Activated CD4-positive, alpha-beta T cell treated with anti-CD3 and anti-CD28 coated beads for 24 hours (primary cell): ENCODE measurements around the gene EPS8.

Source experiments
- DNase-seq, 2 donors: peaks; one replicate each; pipeline ENCODE4 v3.0.0-alpha.2; 2020; ENCODE audit warnings: low read depth in 2 of 2

EPS8 gene

GRCh38 chr12:15719230-15719629, 70.0 kb downstream of the EPS8 start:
- DNase-seq: no peak

GRCh38 chr12:15717940-15718567, 71.1 kb downstream of the EPS8 start:
- no peak for DNase-seq

GRCh38 chr12:15716581-15716980, 72.6 kb downstream of the EPS8 start:
- DNase-seq: no peak

- DNase-seq: no peak
Observed at GRCh38 chr12:15714256-15714655, 74.9 kb downstream of the EPS8 start.

- no peak for DNase-seq
Observed at GRCh38 chr12:15712823-15713660, 76.1 kb downstream of the EPS8 start.

- no peak for DNase-seq
Observed at GRCh38 chr12:15712160-15712559, 77.0 kb downstream of the EPS8 start.

- DNase-seq: no peak
Observed at GRCh38 chr12:15710860-15711510, 78.2 kb downstream of the EPS8 start.

GRCh38 chr12:15709551-15709950, 79.6 kb downstream of the EPS8 start:
- no peak for DNase-seq

- no peak for DNase-seq
Observed at GRCh38 chr12:15708396-15709076, 80.7 kb downstream of the EPS8 start.

- no peak for DNase-seq
Observed at GRCh38 chr12:15707516-15708199, 81.5 kb downstream of the EPS8 start.

GRCh38 chr12:15706010-15706676, 83.0 kb downstream of the EPS8 start:
- no peak for DNase-seq

GRCh38 chr12:15705606-15706005, 83.6 kb downstream of the EPS8 start:
- no peak for DNase-seq

GRCh38 chr12:15702276-15702675, 86.9 kb downstream of the EPS8 start:
- no peak for DNase-seq

GRCh38 chr12:15701631-15702156, 87.5 kb downstream of the EPS8 start:
- no peak for DNase-seq

GRCh38 chr12:15701206-15701605, 88.0 kb downstream of the EPS8 start:
- DNase-seq: no peak

- no peak for DNase-seq
Observed at GRCh38 chr12:15700595-15700994, 88.6 kb downstream of the EPS8 start.

- DNase-seq: no peak
Observed at GRCh38 chr12:15699886-15700285, 89.3 kb downstream of the EPS8 start.

- DNase-seq: no peak
Observed at GRCh38 chr12:15698377-15698871, 90.8 kb downstream of the EPS8 start.

- DNase-seq: no peak
Observed at GRCh38 chr12:15697201-15697600, 92.0 kb downstream of the EPS8 start.

- no peak for DNase-seq
Observed at GRCh38 chr12:15693228-15693911, 95.8 kb downstream of the EPS8 start.
